Measurements from ENCODE around the gene IL6R. TPM values are rescaled to one million over a fixed set of nuclear protein-coding genes. Genes with fewer than 3 reads are reported as not detected.
A peak's percentile ranks its signal among the peaks of the same experiment; 100 is the strongest.

IL6R gene
- polyA plus RNA-seq, 1 experiment = 6.8 TPM

- ChIA-PET CTCF (interaction anchor here (0.6 to 1.6 kb wide), 4 partner anchors 8 to 930 kb away, joined by 3 to 5 read pairs (median 3); no protein-coding TSS in a partner anchor), POLR2A (no interaction called here)
Observed at GRCh38 chr1:154441241-154441888, 36.2 kb downstream of the IL6R start.

GRCh38 chr1:154442006-154442740, 37.0 kb downstream of the IL6R start:
- H3K27me3 ChIP-seq (ENCODE audit: control insufficient read depth, insufficient read depth, low read length) = no peaks in the 10 kb centered on the region
- peak; percentile 23; the same call in 1 of the 2 replicates for TF ChIP-seq CTCF (IDR thresholded peaks at IDR 0.05; ENCODE audit: insufficient read depth, low read depth, low read length)
- POLR2A ChIA-PET = no interaction called here
- CTCF ChIA-PET = interaction anchor here (0.9 to 1.6 kb wide), 4 partner anchors 9 to 20 kb away, joined by 3 to 5 read pairs (median 3); no protein-coding TSS in a partner anchor
- DNase-seq (ENCODE audit: low read depth) = no peak
- no peaks in the 10 kb centered on the region for H3K36me3 ChIP-seq (ENCODE audit: control insufficient read depth, insufficient read depth, low read length)
- no peak overlapping the region for H3K4me3 ChIP-seq (ENCODE audit: low read depth, low read length)

More at GRCh38 chr1:154441241-154441888, 36.2 kb downstream of the IL6R start:
- H3K27me3 ChIP-seq (ENCODE audit: control insufficient read depth, insufficient read depth, low read length) = no peaks in the 10 kb centered on the region
- TF ChIP-seq CTCF (IDR thresholded peaks at IDR 0.05; ENCODE audit: insufficient read depth, low read depth, low read length) = no peak
- peaks cover 1% of the 10 kb centered on the region for H3K36me3 ChIP-seq (ENCODE audit: control insufficient read depth, insufficient read depth, low read length)
- no peak overlapping the region for H3K4me3 ChIP-seq (ENCODE audit: low read depth, low read length)
- DNase-seq (ENCODE audit: low read depth) = no peak

- ChIA-PET POLR2A (no interaction called here), CTCF (interaction anchor here (1.1 to 1.6 kb wide), 2 partner anchors 14 to 82 kb away, joined by 3 to 6 read pairs; no protein-coding TSS in a partner anchor)
- no peak for DNase-seq (ENCODE audit: low read depth)
- Histone ChIP-seq H3K27me3 (ENCODE audit: control insufficient read depth, insufficient read depth, low read length) (no peaks in the 10 kb centered on the region), H3K4me3 (ENCODE audit: low read depth, low read length) (no peak overlapping the region), H3K36me3 (ENCODE audit: control insufficient read depth, insufficient read depth, low read length) (no peaks in the 10 kb centered on the region)
- no peak for TF ChIP-seq CTCF (IDR thresholded peaks at IDR 0.05; ENCODE audit: insufficient read depth, low read depth, low read length)
Observed at GRCh38 chr1:154443274-154444013, 38.3 kb downstream of the IL6R start.

- no peak for DNase-seq (ENCODE audit: low read depth)
- no peaks in the 10 kb centered on the region for H3K36me3 ChIP-seq (ENCODE audit: control insufficient read depth, insufficient read depth, low read length)
- CTCF ChIA-PET = interaction anchor here (0.6 to 1.1 kb wide), 2 partner anchors 34 to 67 kb away, joined by 3 to 5 read pairs; no protein-coding TSS in a partner anchor
- H3K27me3 ChIP-seq (ENCODE audit: control insufficient read depth, insufficient read depth, low read length) = no peaks in the 10 kb centered on the region
- POLR2A ChIA-PET = no interaction called here
- no peak for TF ChIP-seq CTCF (IDR thresholded peaks at IDR 0.05; ENCODE audit: insufficient read depth, low read depth, low read length)
- no peak overlapping the region for H3K4me3 ChIP-seq (ENCODE audit: low read depth, low read length)
Observed at GRCh38 chr1:154445040-154445472, 39.9 kb downstream of the IL6R start.

Data from BJ (cell line).